ENCODE data around the gene GMPR.

The GMPR gene

DNA sequence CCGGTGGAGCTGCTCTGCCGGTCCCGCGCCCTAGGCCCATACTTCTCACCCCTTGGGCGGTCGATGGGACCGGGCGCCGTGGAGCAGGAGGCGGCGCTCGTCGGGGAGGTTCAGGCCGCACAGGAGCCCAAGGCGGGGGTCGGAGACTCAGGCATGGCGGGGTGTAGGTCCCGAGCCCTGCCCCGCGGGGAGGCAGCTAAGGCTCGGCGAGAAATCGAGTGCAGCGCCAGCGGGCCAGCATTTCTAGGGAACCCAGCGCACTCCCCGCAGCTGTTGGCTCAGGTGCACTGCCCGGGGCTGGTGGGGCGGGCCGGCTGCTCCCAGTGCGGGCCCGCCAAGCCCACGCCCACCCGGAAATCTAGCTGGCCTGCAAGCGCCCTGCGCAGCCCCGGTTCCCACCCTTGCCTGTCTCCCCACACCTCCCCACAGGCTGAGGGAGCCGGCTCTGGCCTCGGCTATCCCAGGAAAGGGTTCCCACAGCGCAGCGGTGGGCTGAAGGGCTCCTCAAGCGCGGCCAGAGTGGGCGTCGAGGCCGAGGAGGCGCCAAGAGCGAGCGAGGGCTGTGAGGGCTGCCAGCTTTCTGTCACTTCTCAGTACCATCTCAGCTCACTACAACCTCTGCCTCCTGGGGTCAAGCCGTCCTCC is 40.2 kb upstream of the GMPR start:
- no peak for TF ChIP-seq ZNF70 (CRISPR knock-in tag; IDR thresholded peaks at IDR 0.05)
- TF ChIP-seq, protein P1, sequence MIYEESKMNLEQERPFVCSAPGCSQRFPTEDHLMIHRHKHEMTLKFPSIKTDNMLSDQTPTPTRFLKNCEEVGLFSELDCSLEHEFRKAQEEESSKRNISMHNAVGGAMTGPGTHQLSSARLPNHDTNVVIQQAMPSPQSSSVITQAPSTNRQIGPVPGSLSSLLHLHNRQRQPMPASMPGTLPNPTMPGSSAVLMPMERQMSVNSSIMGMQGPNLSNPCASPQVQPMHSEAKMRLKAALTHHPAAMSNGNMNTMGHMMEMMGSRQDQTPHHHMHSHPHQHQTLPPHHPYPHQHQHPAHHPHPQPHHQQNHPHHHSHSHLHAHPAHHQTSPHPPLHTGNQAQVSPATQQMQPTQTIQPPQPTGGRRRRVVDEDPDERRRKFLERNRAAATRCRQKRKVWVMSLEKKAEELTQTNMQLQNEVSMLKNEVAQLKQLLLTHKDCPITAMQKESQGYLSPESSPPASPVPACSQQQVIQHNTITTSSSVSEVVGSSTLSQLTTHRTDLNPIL (CRISPR knock-in tag; IDR thresholded peaks at IDR 0.05; ENCODE audit: low read depth): no peak
- no peak for TF ChIP-seq ZC3H10 (CRISPR knock-in tag; IDR thresholded peaks at IDR 0.05)
- TF ChIP-seq, protein P2, sequence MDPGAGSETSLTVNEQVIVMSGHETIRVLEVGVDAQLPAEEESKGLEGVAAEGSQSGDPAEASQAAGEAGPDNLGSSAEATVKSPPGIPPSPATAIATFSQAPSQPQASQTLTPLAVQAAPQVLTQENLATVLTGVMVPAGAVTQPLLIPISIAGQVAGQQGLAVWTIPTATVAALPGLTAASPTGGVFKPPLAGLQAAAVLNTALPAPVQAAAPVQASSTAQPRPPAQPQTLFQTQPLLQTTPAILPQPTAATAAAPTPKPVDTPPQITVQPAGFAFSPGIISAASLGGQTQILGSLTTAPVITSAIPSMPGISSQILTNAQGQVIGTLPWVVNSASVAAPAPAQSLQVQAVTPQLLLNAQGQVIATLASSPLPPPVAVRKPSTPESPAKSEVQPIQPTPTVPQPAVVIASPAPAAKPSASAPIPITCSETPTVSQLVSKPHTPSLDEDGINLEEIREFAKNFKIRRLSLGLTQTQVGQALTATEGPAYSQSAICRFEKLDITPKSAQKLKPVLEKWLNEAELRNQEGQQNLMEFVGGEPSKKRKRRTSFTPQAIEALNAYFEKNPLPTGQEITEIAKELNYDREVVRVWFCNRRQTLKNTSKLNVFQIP (CRISPR knock-in tag; IDR thresholded peaks at IDR 0.05; ENCODE audit: borderline replicate concordance, low read depth): no peak
- TF ChIP-seq GLIS3 (CRISPR knock-in tag; IDR thresholded peaks at IDR 0.05): no peak
- TF ChIP-seq TOX (CRISPR knock-in tag; IDR thresholded peaks at IDR 0.05; ENCODE audit: borderline replicate concordance): no peak
- no peak for TF ChIP-seq ZFP3 (CRISPR knock-in tag; IDR thresholded peaks at IDR 0.05)
- TF ChIP-seq ZNF8 (CRISPR knock-in tag; IDR thresholded peaks at IDR 0.05): no peak
- TF ChIP-seq, protein P3, sequence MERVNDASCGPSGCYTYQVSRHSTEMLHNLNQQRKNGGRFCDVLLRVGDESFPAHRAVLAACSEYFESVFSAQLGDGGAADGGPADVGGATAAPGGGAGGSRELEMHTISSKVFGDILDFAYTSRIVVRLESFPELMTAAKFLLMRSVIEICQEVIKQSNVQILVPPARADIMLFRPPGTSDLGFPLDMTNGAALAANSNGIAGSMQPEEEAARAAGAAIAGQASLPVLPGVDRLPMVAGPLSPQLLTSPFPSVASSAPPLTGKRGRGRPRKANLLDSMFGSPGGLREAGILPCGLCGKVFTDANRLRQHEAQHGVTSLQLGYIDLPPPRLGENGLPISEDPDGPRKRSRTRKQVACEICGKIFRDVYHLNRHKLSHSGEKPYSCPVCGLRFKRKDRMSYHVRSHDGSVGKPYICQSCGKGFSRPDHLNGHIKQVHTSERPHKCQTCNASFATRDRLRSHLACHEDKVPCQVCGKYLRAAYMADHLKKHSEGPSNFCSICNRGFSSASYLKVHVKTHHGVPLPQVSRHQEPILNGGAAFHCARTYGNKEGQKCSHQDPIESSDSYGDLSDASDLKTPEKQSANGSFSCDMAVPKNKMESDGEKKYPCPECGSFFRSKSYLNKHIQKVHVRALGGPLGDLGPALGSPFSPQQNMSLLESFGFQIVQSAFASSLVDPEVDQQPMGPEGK (CRISPR knock-in tag; IDR thresholded peaks at IDR 0.05; ENCODE audit: borderline replicate concordance): no peak
- no peak for TF ChIP-seq SNAI2 (CRISPR knock-in tag; IDR thresholded peaks at IDR 0.05)
- no peak for TF ChIP-seq ZNF565 (CRISPR knock-in tag; conservative IDR thresholded peaks at IDR 0.05; ENCODE audit: low read depth)
- TF ChIP-seq PPARA (CRISPR knock-in tag; IDR thresholded peaks at IDR 0.05; ENCODE audit: borderline replicate concordance): no peak
- TF ChIP-seq TCF4 (CRISPR knock-in tag; IDR thresholded peaks at IDR 0.05; ENCODE audit: borderline replicate concordance): no peak
- TF ChIP-seq ISL1 (CRISPR knock-in tag; IDR thresholded peaks at IDR 0.05): no peak
- no peak for TF ChIP-seq ZFP30 (CRISPR knock-in tag; IDR thresholded peaks at IDR 0.05)
- no peak for TF ChIP-seq RARB (CRISPR knock-in tag; IDR thresholded peaks at IDR 0.05)
- no peak for ATAC-seq

DNA sequence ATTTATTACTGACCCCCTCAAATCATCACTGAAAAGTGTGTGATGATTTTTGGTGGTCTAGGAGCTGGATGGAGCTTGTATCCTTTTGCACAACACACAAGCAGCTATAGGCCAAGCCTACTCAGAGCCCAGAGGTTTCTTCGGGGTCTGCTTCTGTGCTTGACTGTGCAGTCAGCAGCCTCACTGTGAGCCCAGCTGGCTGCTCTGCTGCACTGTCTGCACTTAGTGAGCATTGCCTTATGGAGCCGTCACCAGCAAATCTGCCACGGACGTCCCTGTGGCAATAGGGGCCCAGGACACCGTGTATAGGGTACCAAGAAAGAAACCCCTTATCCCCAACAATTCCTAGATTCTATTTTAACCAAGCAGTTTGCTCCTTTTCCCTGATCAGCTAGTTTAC is 38.6 kb upstream of the GMPR start:
- ATAC-seq: no peak
- TF ChIP-seq RARB (CRISPR knock-in tag; IDR thresholded peaks at IDR 0.05) (no peak), ISL1 (CRISPR knock-in tag; IDR thresholded peaks at IDR 0.05) (no peak), BACH2 (CRISPR knock-in tag; IDR thresholded peaks at IDR 0.05; ENCODE audit: borderline replicate concordance) (no peak), PPARA (CRISPR knock-in tag; IDR thresholded peaks at IDR 0.05; ENCODE audit: borderline replicate concordance) (no peak), ZFP30 (CRISPR knock-in tag; IDR thresholded peaks at IDR 0.05) (no peak), ZC3H10 (CRISPR knock-in tag; IDR thresholded peaks at IDR 0.05) (no peak), ZNF565 (CRISPR knock-in tag; conservative IDR thresholded peaks at IDR 0.05; ENCODE audit: low read depth) (no peak), ZNF8 (CRISPR knock-in tag; IDR thresholded peaks at IDR 0.05) (no peak), OSR1 (CRISPR knock-in tag; IDR thresholded peaks at IDR 0.05) (no peak), TCF4 (CRISPR knock-in tag; IDR thresholded peaks at IDR 0.05; ENCODE audit: borderline replicate concordance) (no peak), TOX (CRISPR knock-in tag; IDR thresholded peaks at IDR 0.05; ENCODE audit: borderline replicate concordance) (no peak), ZFP3 (CRISPR knock-in tag; IDR thresholded peaks at IDR 0.05) (no peak), ZNF70 (CRISPR knock-in tag; IDR thresholded peaks at IDR 0.05) (no peak), SNAI2 (CRISPR knock-in tag; IDR thresholded peaks at IDR 0.05) (no peak), CSDC2 (CRISPR knock-in tag; IDR thresholded peaks at IDR 0.05) (no peak)
- TF ChIP-seq, protein P3 (CRISPR knock-in tag; IDR thresholded peaks at IDR 0.05; ENCODE audit: borderline replicate concordance): no peak
- TF ChIP-seq, protein P2 (CRISPR knock-in tag; IDR thresholded peaks at IDR 0.05; ENCODE audit: borderline replicate concordance, low read depth): no peak
- TF ChIP-seq, protein P4, sequence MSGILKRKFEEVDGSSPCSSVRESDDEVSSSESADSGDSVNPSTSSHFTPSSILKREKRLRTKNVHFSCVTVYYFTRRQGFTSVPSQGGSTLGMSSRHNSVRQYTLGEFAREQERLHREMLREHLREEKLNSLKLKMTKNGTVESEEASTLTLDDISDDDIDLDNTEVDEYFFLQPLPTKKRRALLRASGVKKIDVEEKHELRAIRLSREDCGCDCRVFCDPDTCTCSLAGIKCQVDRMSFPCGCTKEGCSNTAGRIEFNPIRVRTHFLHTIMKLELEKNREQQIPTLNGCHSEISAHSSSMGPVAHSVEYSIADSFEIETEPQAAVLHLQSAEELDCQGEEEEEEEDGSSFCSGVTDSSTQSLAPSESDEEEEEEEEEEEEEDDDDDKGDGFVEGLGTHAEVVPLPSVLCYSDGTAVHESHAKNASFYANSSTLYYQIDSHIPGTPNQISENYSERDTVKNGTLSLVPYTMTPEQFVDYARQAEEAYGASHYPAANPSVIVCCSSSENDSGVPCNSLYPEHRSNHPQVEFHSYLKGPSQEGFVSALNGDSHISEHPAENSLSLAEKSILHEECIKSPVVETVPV (CRISPR knock-in tag; IDR thresholded peaks at IDR 0.05): no peak
- TF ChIP-seq, protein P5, sequence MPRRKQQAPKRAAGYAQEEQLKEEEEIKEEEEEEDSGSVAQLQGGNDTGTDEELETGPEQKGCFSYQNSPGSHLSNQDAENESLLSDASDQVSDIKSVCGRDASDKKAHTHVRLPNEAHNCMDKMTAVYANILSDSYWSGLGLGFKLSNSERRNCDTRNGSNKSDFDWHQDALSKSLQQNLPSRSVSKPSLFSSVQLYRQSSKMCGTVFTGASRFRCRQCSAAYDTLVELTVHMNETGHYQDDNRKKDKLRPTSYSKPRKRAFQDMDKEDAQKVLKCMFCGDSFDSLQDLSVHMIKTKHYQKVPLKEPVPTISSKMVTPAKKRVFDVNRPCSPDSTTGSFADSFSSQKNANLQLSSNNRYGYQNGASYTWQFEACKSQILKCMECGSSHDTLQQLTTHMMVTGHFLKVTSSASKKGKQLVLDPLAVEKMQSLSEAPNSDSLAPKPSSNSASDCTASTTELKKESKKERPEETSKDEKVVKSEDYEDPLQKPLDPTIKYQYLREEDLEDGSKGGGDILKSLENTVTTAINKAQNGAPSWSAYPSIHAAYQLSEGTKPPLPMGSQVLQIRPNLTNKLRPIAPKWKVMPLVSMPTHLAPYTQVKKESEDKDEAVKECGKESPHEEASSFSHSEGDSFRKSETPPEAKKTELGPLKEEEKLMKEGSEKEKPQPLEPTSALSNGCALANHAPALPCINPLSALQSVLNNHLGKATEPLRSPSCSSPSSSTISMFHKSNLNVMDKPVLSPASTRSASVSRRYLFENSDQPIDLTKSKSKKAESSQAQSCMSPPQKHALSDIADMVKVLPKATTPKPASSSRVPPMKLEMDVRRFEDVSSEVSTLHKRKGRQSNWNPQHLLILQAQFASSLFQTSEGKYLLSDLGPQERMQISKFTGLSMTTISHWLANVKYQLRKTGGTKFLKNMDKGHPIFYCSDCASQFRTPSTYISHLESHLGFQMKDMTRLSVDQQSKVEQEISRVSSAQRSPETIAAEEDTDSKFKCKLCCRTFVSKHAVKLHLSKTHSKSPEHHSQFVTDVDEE (CRISPR knock-in tag; IDR thresholded peaks at IDR 0.05): no peak
- TF ChIP-seq, protein P1 (CRISPR knock-in tag; IDR thresholded peaks at IDR 0.05; ENCODE audit: low read depth): no peak
